ENCODE results near the gene C3orf80. TPM values are rescaled to one million over a fixed set of nuclear protein-coding genes. Genes with fewer than 3 reads are reported as not detected.
"Not testable (repeated sequence)": the region's sequence is repeated elsewhere in the genome, so short reads cannot be mapped to it uniquely, and the experiment has no call there.

C3orf80 gene
- total and polyA plus RNA-seq, 4 donors, result 0.55 to 4.2 (median 3.7) TPM

GRCh38 chr3:160227419-160227818 is 2.2 kb downstream of the C3orf80 start:
- DNase-seq (ENCODE audit: low read depth in 4 of 6, low spot score in 6 of 6), result no peak
- WGBS (ENCODE audit: insufficient coverage), result no CpG with 5 or more reads among the region's 3 CpGs
- no peak overlapping the region for H3K27ac ChIP-seq (ENCODE audit: low read depth, low read length)
- H3K4me3 ChIP-seq (ENCODE audit: low read depth, low read length), result no peak overlapping the region
- peaks cover 29% of the 10 kb centered on the region for H3K27me3 ChIP-seq (ENCODE audit: control insufficient read depth, insufficient read depth, low read length)
- no peaks in the 10 kb centered on the region for H3K9me3 ChIP-seq (ENCODE audit: control insufficient read depth, insufficient read depth, low read length)
- peaks cover 19% of the 10 kb centered on the region for H3K4me1 ChIP-seq (ENCODE audit: control insufficient read depth, insufficient read depth, low read length)
- no peaks in the 10 kb centered on the region for H3K36me3 ChIP-seq (ENCODE audit: control insufficient read depth, insufficient read depth, low read length)

GRCh38 chr3:160232014-160232413 is 6.8 kb downstream of the C3orf80 start:
- DNase-seq (ENCODE audit: low read depth in 4 of 6, low spot score in 6 of 6), result no peak
- Histone ChIP-seq H3K9me3 (ENCODE audit: control insufficient read depth, insufficient read depth, low read length) (no peaks in the 10 kb centered on the region), H3K36me3 (ENCODE audit: control insufficient read depth, insufficient read depth, low read length) (no peaks in the 10 kb centered on the region), H3K27me3 (ENCODE audit: control insufficient read depth, insufficient read depth, low read length) (peaks cover 8% of the 10 kb centered on the region), H3K4me3 (ENCODE audit: low read depth, low read length) (no peak overlapping the region), H3K4me1 (ENCODE audit: control insufficient read depth, insufficient read depth, low read length) (no peaks in the 10 kb centered on the region), H3K27ac (ENCODE audit: low read depth, low read length) (no peak overlapping the region)
- no CpG with 5 or more reads among the region's 3 CpGs for WGBS (ENCODE audit: insufficient coverage)

GRCh38 chr3:160240719-160241118 is 15.5 kb downstream of the C3orf80 start:
- H3K4me1 ChIP-seq (ENCODE audit: control insufficient read depth, insufficient read depth, low read length); H3K9me3 ChIP-seq (ENCODE audit: control insufficient read depth, insufficient read depth, low read length); H3K36me3 ChIP-seq (ENCODE audit: control insufficient read depth, insufficient read depth, low read length); H3K4me3 ChIP-seq (ENCODE audit: low read depth, low read length); H3K27ac ChIP-seq (ENCODE audit: low read depth, low read length); H3K27me3 ChIP-seq (ENCODE audit: control insufficient read depth, insufficient read depth, low read length); DNase-seq (ENCODE audit: low read depth in 4 of 6, low spot score in 6 of 6): not testable (repeated sequence)
- 92% methylated on average over 5 of the region's 6 CpGs for WGBS (ENCODE audit: insufficient coverage)

GRCh38 chr3:160245261-160245800 is 20.1 kb downstream of the C3orf80 start:
- Histone ChIP-seq H3K4me1 (ENCODE audit: control insufficient read depth, insufficient read depth, low read length) (no peaks in the 10 kb centered on the region), H3K9me3 (ENCODE audit: control insufficient read depth, insufficient read depth, low read length) (no peaks in the 10 kb centered on the region), H3K27ac (ENCODE audit: low read depth, low read length) (no peak overlapping the region), H3K27me3 (ENCODE audit: control insufficient read depth, insufficient read depth, low read length) (no peaks in the 10 kb centered on the region), H3K4me3 (ENCODE audit: low read depth, low read length) (no peak overlapping the region), H3K36me3 (ENCODE audit: control insufficient read depth, insufficient read depth, low read length) (no peaks in the 10 kb centered on the region)
- DNase-seq (ENCODE audit: low read depth in 4 of 6, low spot score in 6 of 6), result no peak
- 88% methylated on average over 7 of the region's 9 CpGs for WGBS (ENCODE audit: insufficient coverage)

- no peaks in the 10 kb centered on the region for H3K36me3 ChIP-seq (ENCODE audit: control insufficient read depth, insufficient read depth, low read length)
- no CpG with 5 or more reads among the region's 1 CpG for WGBS (ENCODE audit: insufficient coverage)
- H3K27ac ChIP-seq (ENCODE audit: low read depth, low read length), result no peak overlapping the region
- H3K4me1 ChIP-seq (ENCODE audit: control insufficient read depth, insufficient read depth, low read length), result no peaks in the 10 kb centered on the region
- DNase-seq (ENCODE audit: low read depth in 4 of 6, low spot score in 6 of 6), result peak in 1 of 6 donors; percentile 72
- H3K4me3 ChIP-seq (ENCODE audit: low read depth, low read length), result no peak overlapping the region
- no peaks in the 10 kb centered on the region for H3K9me3 ChIP-seq (ENCODE audit: control insufficient read depth, insufficient read depth, low read length)
- H3K27me3 ChIP-seq (ENCODE audit: control insufficient read depth, insufficient read depth, low read length), result no peaks in the 10 kb centered on the region
These were observed 22.5 kb downstream of the C3orf80 start for GRCh38 chr3:160247766-160248165.

- H3K4me3 ChIP-seq (ENCODE audit: low read depth, low read length), result no peak overlapping the region
- no peaks in the 10 kb centered on the region for H3K4me1 ChIP-seq (ENCODE audit: control insufficient read depth, insufficient read depth, low read length)
- no peaks in the 10 kb centered on the region for H3K9me3 ChIP-seq (ENCODE audit: control insufficient read depth, insufficient read depth, low read length)
- DNase-seq (ENCODE audit: low read depth in 4 of 6, low spot score in 6 of 6), result no peak
- H3K36me3 ChIP-seq (ENCODE audit: control insufficient read depth, insufficient read depth, low read length), result no peaks in the 10 kb centered on the region
- H3K27me3 ChIP-seq (ENCODE audit: control insufficient read depth, insufficient read depth, low read length), result no peaks in the 10 kb centered on the region
- no peak overlapping the region for H3K27ac ChIP-seq (ENCODE audit: low read depth, low read length)
These were observed 28.1 kb downstream of the C3orf80 start for GRCh38 chr3:160253298-160253697.

GRCh38 chr3:160257606-160258005 is 32.4 kb downstream of the C3orf80 start:
- no peaks in the 10 kb centered on the region for H3K9me3 ChIP-seq (ENCODE audit: control insufficient read depth, insufficient read depth, low read length)
- no peak for DNase-seq (ENCODE audit: low read depth in 4 of 6, low spot score in 6 of 6)
- no peak overlapping the region for H3K4me3 ChIP-seq (ENCODE audit: low read depth, low read length)
- peaks cover 3% of the 10 kb centered on the region for H3K36me3 ChIP-seq (ENCODE audit: control insufficient read depth, insufficient read depth, low read length)
- no peaks in the 10 kb centered on the region for H3K27me3 ChIP-seq (ENCODE audit: control insufficient read depth, insufficient read depth, low read length)
- 100% methylated on average over 1 of the region's 2 CpGs for WGBS (ENCODE audit: insufficient coverage)
- H3K27ac ChIP-seq (ENCODE audit: low read depth, low read length), result no peak overlapping the region
- no peaks in the 10 kb centered on the region for H3K4me1 ChIP-seq (ENCODE audit: control insufficient read depth, insufficient read depth, low read length)

GRCh38 chr3:160259589-160259988 is 34.4 kb downstream of the C3orf80 start:
- Histone ChIP-seq H3K4me1 (ENCODE audit: control insufficient read depth, insufficient read depth, low read length) (no peaks in the 10 kb centered on the region), H3K27me3 (ENCODE audit: control insufficient read depth, insufficient read depth, low read length) (no peaks in the 10 kb centered on the region), H3K27ac (ENCODE audit: low read depth, low read length) (no peak overlapping the region), H3K9me3 (ENCODE audit: control insufficient read depth, insufficient read depth, low read length) (no peaks in the 10 kb centered on the region), H3K36me3 (ENCODE audit: control insufficient read depth, insufficient read depth, low read length) (peaks cover 8% of the 10 kb centered on the region), H3K4me3 (ENCODE audit: low read depth, low read length) (no peak overlapping the region)
- no peak for DNase-seq (ENCODE audit: low read depth in 4 of 6, low spot score in 6 of 6)
- 100% methylated on average over 1 of the region's 1 CpG for WGBS (ENCODE audit: insufficient coverage)

GRCh38 chr3:160260587-160261270 is 35.5 kb downstream of the C3orf80 start:
- no peak overlapping the region for H3K27ac ChIP-seq (ENCODE audit: low read depth, low read length)
- DNase-seq (ENCODE audit: low read depth in 4 of 6, low spot score in 6 of 6), result no peak
- H3K4me3 ChIP-seq (ENCODE audit: low read depth, low read length), result no peak overlapping the region
- peaks cover 8% of the 10 kb centered on the region for H3K36me3 ChIP-seq (ENCODE audit: control insufficient read depth, insufficient read depth, low read length)
- H3K4me1 ChIP-seq (ENCODE audit: control insufficient read depth, insufficient read depth, low read length), result no peaks in the 10 kb centered on the region
- no peaks in the 10 kb centered on the region for H3K27me3 ChIP-seq (ENCODE audit: control insufficient read depth, insufficient read depth, low read length)
- no peaks in the 10 kb centered on the region for H3K9me3 ChIP-seq (ENCODE audit: control insufficient read depth, insufficient read depth, low read length)
- 89% methylated on average over 4 of the region's 7 CpGs for WGBS (ENCODE audit: insufficient coverage)

- no peaks in the 10 kb centered on the region for H3K27me3 ChIP-seq (ENCODE audit: control insufficient read depth, insufficient read depth, low read length)
- H3K36me3 ChIP-seq (ENCODE audit: control insufficient read depth, insufficient read depth, low read length), result peaks cover 5% of the 10 kb centered on the region
- no peaks in the 10 kb centered on the region for H3K4me1 ChIP-seq (ENCODE audit: control insufficient read depth, insufficient read depth, low read length)
- no peak overlapping the region for H3K4me3 ChIP-seq (ENCODE audit: low read depth, low read length)
- no peak for DNase-seq (ENCODE audit: low read depth in 4 of 6, low spot score in 6 of 6)
- no peaks in the 10 kb centered on the region for H3K9me3 ChIP-seq (ENCODE audit: control insufficient read depth, insufficient read depth, low read length)
- no CpG with 5 or more reads among the region's 2 CpGs for WGBS (ENCODE audit: insufficient coverage)
- no peak overlapping the region for H3K27ac ChIP-seq (ENCODE audit: low read depth, low read length)
These were observed 39.9 kb downstream of the C3orf80 start for GRCh38 chr3:160265088-160265487.

All from spinal cord (tissue), 10 donors.